Activated gamma-delta T cell treated with Interleukin-2 at 50 U/mL for 16 hours (primary cell): ENCODE results near the gene SLITRK4.

ENCODE experiments used
- DNase-seq: peaks from one replicate; pipeline ENCODE4 v3.0.0-alpha.2; 2020

SLITRK4 gene

GRCh38 chrX:143635915-143636314, at the start of gene SLITRK4:
Gene SLITRK4 (minus strand): TSS chrX:143636101. CDS start chrX:143631108, 4,993 bp downstream.
- no peak for DNase-seq

- no peak for DNase-seq
Measured at GRCh38 chrX:143683486-143683885, 47.6 kb upstream of the SLITRK4 start.

- DNase-seq = no peak
Measured at GRCh38 chrX:143674926-143675325, 39.0 kb upstream of the SLITRK4 start.

- no peak for DNase-seq
Measured at GRCh38 chrX:143669395-143669794, 33.5 kb upstream of the SLITRK4 start.

- DNase-seq = no peak
Measured at GRCh38 chrX:143664302-143664701, 28.4 kb upstream of the SLITRK4 start.

- DNase-seq = no peak
Measured at GRCh38 chrX:143663755-143664154, 27.9 kb upstream of the SLITRK4 start.

- DNase-seq = no peak
Measured at GRCh38 chrX:143661286-143661685, 25.4 kb upstream of the SLITRK4 start.

- DNase-seq = no peak
Measured at GRCh38 chrX:143648705-143649104, 12.8 kb upstream of the SLITRK4 start.

- DNase-seq = no peak
Measured at GRCh38 chrX:143642426-143642825, 6.5 kb upstream of the SLITRK4 start.

- DNase-seq = no peak
Measured at GRCh38 chrX:143636831-143637230, 930 bp upstream of the SLITRK4 start.

- no peak for DNase-seq
Measured at GRCh38 chrX:143634663-143635455, 1.0 kb downstream of the SLITRK4 start.

- no peak for DNase-seq
Measured at GRCh38 chrX:143634309-143634662, 1.6 kb downstream of the SLITRK4 start.

- no peak for DNase-seq
Measured at GRCh38 chrX:143633461-143634308, 2.2 kb downstream of the SLITRK4 start.

- DNase-seq = no peak
Measured at GRCh38 chrX:143632625-143633410, 3.1 kb downstream of the SLITRK4 start.

GRCh38 chrX:143623657-143624056, 12.2 kb downstream of the SLITRK4 start:
- DNase-seq = no peak

GRCh38 chrX:143621276-143621675, 14.6 kb downstream of the SLITRK4 start:
- no peak for DNase-seq

- DNase-seq = no peak
Measured at GRCh38 chrX:143615851-143616250, 20.1 kb downstream of the SLITRK4 start.

GRCh38 chrX:143601809-143602208, 34.1 kb downstream of the SLITRK4 start:
- no peak for DNase-seq

GRCh38 chrX:143581240-143581639, 54.7 kb downstream of the SLITRK4 start:
- DNase-seq = no peak

GRCh38 chrX:143580266-143580665, 55.6 kb downstream of the SLITRK4 start:
- no peak for DNase-seq
